ENCODE results near the gene CLTRN. TPM values are rescaled to one million over a fixed set of nuclear protein-coding genes. Genes with fewer than 3 reads are reported as not detected.

CLTRN gene
- total RNA-seq, 2 experiments from 2014 or later: 0.52 to 0.80 TPM

Other genes starting within 250 kb of the CLTRN start
- gene PIR, start 171.5 kb downstream of the CLTRN start, total RNA-seq: 1 to 10 TPM; 1.9 to 3.0 TPM
- gene BMX, start 164.0 kb downstream of the CLTRN start, total RNA-seq: not detected
- under 1 TPM in 1 of 2 experiments, not detected in 1; 0.10 TPM for gene ACE2, start 63.8 kb downstream of the CLTRN start, total RNA-seq
- gene CA5B, start 73.5 kb upstream of the CLTRN start, total RNA-seq: 1 to 10 TPM; 5.4 to 5.9 TPM
- 10 to 100 TPM; 11.2 to 12.5 TPM for gene ZRSR2, start 125.7 kb upstream of the CLTRN start, total RNA-seq
- 10 to 100 TPM; 29.4 to 33.0 TPM for gene AP1S2, start 190.0 kb upstream of the CLTRN start, total RNA-seq